ENCODE data around the gene ANTXR2.

Gene ANTXR2

GRCh38 chr4:80065601-80066000 is 7.4 kb downstream of the ANTXR2 start:
- no peak for TF ChIP-seq TAF1 (IDR thresholded peaks at IDR 0.05; ENCODE audit: low read depth)
- TF ChIP-seq RAD21 (IDR thresholded peaks at IDR 0.05; ENCODE audit: low read depth), result no peak
- TF ChIP-seq TEAD4 (IDR thresholded peaks at IDR 0.05), result no peak
- no peak for TF ChIP-seq EP300 (IDR thresholded peaks at IDR 0.05; ENCODE audit: borderline replicate concordance)
- no peak for TF ChIP-seq EGR1 (IDR thresholded peaks at IDR 0.05)
- TF ChIP-seq NFIC (IDR thresholded peaks at IDR 0.05), result no peak
- no peak for TF ChIP-seq YY1 (IDR thresholded peaks at IDR 0.05; ENCODE audit: low read depth)
- TF ChIP-seq REST (IDR thresholded peaks at IDR 0.05; ENCODE audit: low read depth), result no peak
- TF ChIP-seq MAX (IDR thresholded peaks at IDR 0.05), result no peak
- TF ChIP-seq TCF12 (IDR thresholded peaks at IDR 0.05; ENCODE audit: low read depth), result no peak
- TF ChIP-seq ZBTB7A (IDR thresholded peaks at IDR 0.05; ENCODE audit: low read depth), result no peak
- TF ChIP-seq CEBPB (IDR thresholded peaks at IDR 0.05), result no peak
- no peak for TF ChIP-seq FOXM1 (IDR thresholded peaks at IDR 0.05; ENCODE audit: borderline replicate concordance, low read depth)
- no peak for TF ChIP-seq CREB1 (IDR thresholded peaks at IDR 0.05; ENCODE audit: low read depth)
- no peak for TF ChIP-seq USF1 (IDR thresholded peaks at IDR 0.05)

- TF ChIP-seq TCF12 (IDR thresholded peaks at IDR 0.05; ENCODE audit: low read depth) (no peak), CREB1 (IDR thresholded peaks at IDR 0.05; ENCODE audit: low read depth) (no peak), TEAD4 (IDR thresholded peaks at IDR 0.05) (no peak), EGR1 (IDR thresholded peaks at IDR 0.05) (no peak), REST (IDR thresholded peaks at IDR 0.05; ENCODE audit: low read depth) (no peak), EP300 (IDR thresholded peaks at IDR 0.05; ENCODE audit: borderline replicate concordance) (no peak), TAF1 (IDR thresholded peaks at IDR 0.05; ENCODE audit: low read depth) (no peak), NFIC (IDR thresholded peaks at IDR 0.05) (no peak), RAD21 (IDR thresholded peaks at IDR 0.05; ENCODE audit: low read depth) (no peak), ZBTB7A (IDR thresholded peaks at IDR 0.05; ENCODE audit: low read depth) (no peak)
Observed at GRCh38 chr4:80062527-80062926, 10.5 kb downstream of the ANTXR2 start.

GRCh38 chr4:80060804-80061203 is 12.2 kb downstream of the ANTXR2 start:
- TF ChIP-seq MAX (IDR thresholded peaks at IDR 0.05), result no peak
- no peak for TF ChIP-seq REST (IDR thresholded peaks at IDR 0.05; ENCODE audit: low read depth)
- TF ChIP-seq TEAD4 (IDR thresholded peaks at IDR 0.05), result no peak
- no peak for TF ChIP-seq FOXM1 (IDR thresholded peaks at IDR 0.05; ENCODE audit: borderline replicate concordance, low read depth)
- TF ChIP-seq TAF1 (IDR thresholded peaks at IDR 0.05; ENCODE audit: low read depth), result no peak
- TF ChIP-seq ZBTB7A (IDR thresholded peaks at IDR 0.05; ENCODE audit: low read depth), result no peak
- no peak for TF ChIP-seq CREB1 (IDR thresholded peaks at IDR 0.05; ENCODE audit: low read depth)
- no peak for TF ChIP-seq TCF12 (IDR thresholded peaks at IDR 0.05; ENCODE audit: low read depth)
- no peak for TF ChIP-seq EP300 (IDR thresholded peaks at IDR 0.05; ENCODE audit: borderline replicate concordance)
- TF ChIP-seq YY1 (IDR thresholded peaks at IDR 0.05; ENCODE audit: low read depth), result no peak
- TF ChIP-seq CEBPB (IDR thresholded peaks at IDR 0.05), result no peak
- no peak for TF ChIP-seq RAD21 (IDR thresholded peaks at IDR 0.05; ENCODE audit: low read depth)
- no peak for TF ChIP-seq EGR1 (IDR thresholded peaks at IDR 0.05)
- no peak for TF ChIP-seq NFIC (IDR thresholded peaks at IDR 0.05)

GRCh38 chr4:80058740-80059139 is 14.3 kb downstream of the ANTXR2 start:
- TF ChIP-seq RAD21 (IDR thresholded peaks at IDR 0.05; ENCODE audit: low read depth) (no peak), EP300 (IDR thresholded peaks at IDR 0.05; ENCODE audit: borderline replicate concordance) (no peak), EGR1 (IDR thresholded peaks at IDR 0.05) (no peak), CEBPB (IDR thresholded peaks at IDR 0.05) (no peak), USF1 (IDR thresholded peaks at IDR 0.05) (no peak), TAF1 (IDR thresholded peaks at IDR 0.05; ENCODE audit: low read depth) (no peak), REST (IDR thresholded peaks at IDR 0.05; ENCODE audit: low read depth) (no peak), CREB1 (IDR thresholded peaks at IDR 0.05; ENCODE audit: low read depth) (no peak), YY1 (IDR thresholded peaks at IDR 0.05; ENCODE audit: low read depth) (no peak), TEAD4 (IDR thresholded peaks at IDR 0.05) (no peak), FOXM1 (IDR thresholded peaks at IDR 0.05; ENCODE audit: borderline replicate concordance, low read depth) (no peak), MAX (IDR thresholded peaks at IDR 0.05) (no peak), ZBTB7A (IDR thresholded peaks at IDR 0.05; ENCODE audit: low read depth) (no peak), NFIC (IDR thresholded peaks at IDR 0.05) (no peak), TCF12 (IDR thresholded peaks at IDR 0.05; ENCODE audit: low read depth) (no peak)

Measured in Ishikawa (cell line).